Measurements from ENCODE around the gene GLT1D1.

GLT1D1 gene

DNA sequence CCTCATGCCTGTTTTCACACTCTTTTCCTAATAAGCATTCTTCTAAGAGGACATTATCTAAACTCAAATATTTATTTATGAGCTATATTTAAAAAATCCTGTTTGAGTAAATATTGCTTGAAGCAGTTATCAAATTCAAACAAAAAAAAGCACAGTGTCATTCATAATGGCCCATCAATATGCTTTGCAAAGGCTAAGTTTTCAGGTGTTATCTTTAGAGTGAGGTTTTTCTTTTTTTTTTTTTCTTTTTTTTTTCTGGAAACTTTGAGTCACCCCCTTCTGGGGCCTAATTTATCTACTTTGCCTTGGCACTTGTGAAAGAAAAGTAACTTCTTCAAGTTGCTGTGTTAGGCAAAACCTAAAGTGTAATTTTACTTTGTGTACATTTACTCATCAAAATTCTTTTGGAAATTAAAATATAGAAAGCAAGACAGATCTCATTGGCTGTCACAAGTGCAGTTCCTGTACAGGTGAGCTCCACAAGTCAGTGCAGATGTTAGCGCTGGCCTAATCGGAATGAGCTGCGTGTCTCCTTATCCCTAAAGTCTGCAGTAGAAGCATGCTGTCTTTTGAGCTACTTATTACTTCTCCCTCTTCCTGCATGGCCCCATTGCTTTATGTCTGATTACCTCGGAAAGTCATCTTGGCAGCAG is 53.3 kb downstream of the GLT1D1 start:
- H3K4me3 ChIP-seq (replicated peaks; ENCODE audit: low read depth, low read length) = no peak overlapping the region
- TF ChIP-seq, protein P1, sequence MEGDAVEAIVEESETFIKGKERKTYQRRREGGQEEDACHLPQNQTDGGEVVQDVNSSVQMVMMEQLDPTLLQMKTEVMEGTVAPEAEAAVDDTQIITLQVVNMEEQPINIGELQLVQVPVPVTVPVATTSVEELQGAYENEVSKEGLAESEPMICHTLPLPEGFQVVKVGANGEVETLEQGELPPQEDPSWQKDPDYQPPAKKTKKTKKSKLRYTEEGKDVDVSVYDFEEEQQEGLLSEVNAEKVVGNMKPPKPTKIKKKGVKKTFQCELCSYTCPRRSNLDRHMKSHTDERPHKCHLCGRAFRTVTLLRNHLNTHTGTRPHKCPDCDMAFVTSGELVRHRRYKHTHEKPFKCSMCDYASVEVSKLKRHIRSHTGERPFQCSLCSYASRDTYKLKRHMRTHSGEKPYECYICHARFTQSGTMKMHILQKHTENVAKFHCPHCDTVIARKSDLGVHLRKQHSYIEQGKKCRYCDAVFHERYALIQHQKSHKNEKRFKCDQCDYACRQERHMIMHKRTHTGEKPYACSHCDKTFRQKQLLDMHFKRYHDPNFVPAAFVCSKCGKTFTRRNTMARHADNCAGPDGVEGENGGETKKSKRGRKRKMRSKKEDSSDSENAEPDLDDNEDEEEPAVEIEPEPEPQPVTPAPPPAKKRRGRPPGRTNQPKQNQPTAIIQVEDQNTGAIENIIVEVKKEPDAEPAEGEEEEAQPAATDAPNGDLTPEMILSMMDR (IDR thresholded peaks at IDR 0.05; ENCODE audit: low read length, missing control alignments) = no peak
- no peak for DNase-seq (ENCODE audit: low read depth)

DNA sequence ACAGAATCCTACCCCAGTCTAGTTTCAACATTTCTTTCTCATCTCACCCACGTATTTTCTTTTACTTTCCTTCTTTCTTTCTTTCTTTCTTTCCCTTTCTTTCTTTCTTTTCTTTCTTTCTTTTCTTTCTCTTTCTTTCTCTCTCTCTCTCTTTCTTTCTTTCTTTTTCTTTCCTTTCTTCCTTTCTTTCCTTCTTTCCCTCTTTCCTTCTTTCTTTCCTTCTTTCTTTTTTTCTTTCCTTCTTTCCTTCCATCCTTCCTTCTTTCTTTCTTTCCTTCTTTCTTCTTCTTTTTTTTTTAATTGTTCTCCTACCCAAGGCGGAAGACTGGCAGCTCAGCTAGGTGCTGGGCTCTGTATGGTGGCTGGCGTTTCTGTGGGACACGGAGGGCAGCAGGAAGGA is 55.0 kb downstream of the GLT1D1 start:
- DNase-seq (ENCODE audit: low read depth) = no peak
- TF ChIP-seq, protein P1 (IDR thresholded peaks at IDR 0.05; ENCODE audit: low read length, missing control alignments) = no peak

DNA sequence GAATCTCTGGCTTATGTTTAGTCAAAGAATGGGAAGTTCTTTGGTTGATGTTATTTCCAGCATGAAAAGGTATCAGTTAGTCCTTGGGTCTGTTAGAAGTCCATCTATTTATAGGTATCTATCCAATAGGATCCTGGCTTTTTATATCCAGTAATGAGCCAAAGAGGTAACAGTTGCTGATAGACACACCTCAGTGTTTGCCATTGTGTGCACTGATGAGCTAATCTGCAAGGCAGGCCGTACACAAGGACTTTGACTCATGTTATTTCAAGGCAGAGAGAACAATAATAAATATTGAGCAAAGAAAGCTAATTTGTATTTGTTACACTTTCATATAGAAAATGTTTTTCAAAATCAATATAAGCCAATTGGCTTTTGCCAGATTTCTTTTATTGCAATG is 56.4 kb downstream of the GLT1D1 start:
- TF ChIP-seq, protein P1 (IDR thresholded peaks at IDR 0.05; ENCODE audit: low read length, missing control alignments) = no peak
- DNase-seq (ENCODE audit: low read depth) = no peak
- H3K4me3 ChIP-seq (replicated peaks; ENCODE audit: low read depth, low read length) = no peak overlapping the region

More for the DNA sequence above, 55.0 kb downstream of the GLT1D1 start:
- H3K4me3 ChIP-seq (replicated peaks; ENCODE audit: low read depth, low read length) = no peak overlapping the region

DNA sequence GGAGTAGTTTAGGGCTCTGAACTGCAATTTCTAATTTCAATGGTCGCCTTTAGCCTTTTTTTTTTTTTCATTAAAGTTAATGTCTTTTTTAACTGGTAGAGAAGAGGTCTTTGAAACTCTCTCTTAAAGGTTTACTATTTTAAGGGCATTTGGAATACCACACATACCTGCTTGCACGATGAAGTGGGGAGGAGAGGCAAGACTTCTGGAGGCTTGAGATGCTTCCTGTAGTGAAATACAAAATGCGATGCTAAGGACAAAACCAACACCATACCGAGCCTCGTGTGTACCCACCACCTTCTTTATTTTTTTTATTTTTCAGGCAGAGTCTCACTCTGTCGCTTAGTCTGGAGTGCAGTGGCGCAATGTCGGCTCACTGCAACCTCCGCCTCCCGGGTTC is 57.4 kb downstream of the GLT1D1 start:
- TF ChIP-seq, protein P1 (IDR thresholded peaks at IDR 0.05; ENCODE audit: low read length, missing control alignments) = no peak
- no peak for DNase-seq (ENCODE audit: low read depth)
- H3K4me3 ChIP-seq (replicated peaks; ENCODE audit: low read depth, low read length) = no peak overlapping the region

DNA sequence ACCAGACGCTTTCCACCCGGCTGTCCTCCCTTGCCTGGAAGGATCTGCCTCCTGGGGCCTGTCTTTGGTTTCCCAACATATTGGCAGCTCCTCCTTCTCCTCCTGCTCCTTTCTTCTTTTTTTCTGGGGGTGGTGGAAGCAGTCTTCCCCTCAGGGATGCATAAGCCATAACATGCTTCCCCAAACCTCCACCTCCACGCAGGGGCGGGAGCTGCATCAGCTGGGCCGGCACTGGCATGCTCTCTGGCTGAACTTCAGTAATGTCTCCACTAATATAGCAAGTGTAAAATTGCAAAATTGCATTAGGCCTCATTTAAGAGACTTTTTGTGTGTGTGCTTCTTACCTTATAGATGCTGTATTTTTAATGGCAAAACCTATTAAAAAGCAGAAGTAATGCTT is 58.6 kb downstream of the GLT1D1 start:
- H3K4me3 ChIP-seq (replicated peaks; ENCODE audit: low read depth, low read length) = no peak overlapping the region
- no peak for DNase-seq (ENCODE audit: low read depth)
- TF ChIP-seq, protein P1 (IDR thresholded peaks at IDR 0.05; ENCODE audit: low read length, missing control alignments) = no peak

DNA sequence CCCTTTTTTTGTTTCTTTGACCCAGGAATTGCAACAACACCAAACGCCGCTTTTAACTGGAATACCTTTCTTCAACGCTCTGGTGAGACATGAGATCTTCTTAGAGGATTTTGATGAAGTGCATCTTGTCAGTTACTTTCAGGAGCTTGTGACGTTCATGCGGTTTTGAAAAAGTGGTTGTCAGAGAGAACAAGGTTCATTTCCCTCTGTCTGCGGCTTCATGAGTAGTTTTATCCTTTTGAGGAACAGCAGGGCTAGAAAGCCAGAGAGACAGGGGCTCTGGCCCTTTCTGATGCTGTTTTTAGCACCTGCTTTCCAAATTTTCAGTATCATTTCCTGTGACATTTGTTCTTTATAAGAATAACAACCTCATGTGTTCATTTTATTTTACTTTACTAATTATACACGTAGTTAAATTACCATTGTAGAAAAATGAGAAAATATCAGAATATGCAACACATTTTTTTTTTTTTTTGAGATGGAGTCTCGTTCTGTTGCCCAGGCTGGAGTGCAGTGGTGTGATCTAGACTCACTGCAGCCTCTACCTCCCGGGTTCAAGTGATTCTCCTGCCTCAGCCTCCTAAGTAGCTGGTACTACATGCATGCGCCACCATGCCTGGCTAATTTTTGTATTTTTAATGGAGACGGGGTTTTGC is 61.8 kb downstream of the GLT1D1 start:
- DNase-seq (ENCODE audit: low read depth) = no peak
- TF ChIP-seq, protein P1 (IDR thresholded peaks at IDR 0.05; ENCODE audit: low read length, missing control alignments) = no peak
- H3K4me3 ChIP-seq (replicated peaks; ENCODE audit: low read depth, low read length) = no peak overlapping the region

DNA sequence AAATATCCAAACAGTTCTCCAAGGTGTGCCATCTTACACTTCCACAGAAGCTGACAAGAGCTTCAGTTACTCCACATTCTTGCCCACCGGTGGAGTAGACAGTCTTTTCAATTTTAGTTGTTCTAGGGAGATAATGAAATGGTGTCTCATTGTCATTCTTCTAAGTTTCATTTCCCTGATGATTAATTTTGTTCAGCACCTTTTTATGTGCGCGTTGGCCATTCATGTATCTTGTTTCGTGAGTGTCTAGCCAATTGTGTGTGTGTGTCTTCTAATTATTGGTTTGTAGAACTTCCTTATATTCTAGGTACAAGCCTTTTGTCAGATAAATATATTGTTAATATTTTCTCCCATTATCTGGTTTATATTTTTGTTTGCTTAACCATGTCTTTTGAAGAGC is 63.1 kb downstream of the GLT1D1 start:
- DNase-seq (ENCODE audit: low read depth) = no peak
- H3K4me3 ChIP-seq (replicated peaks; ENCODE audit: low read depth, low read length) = no peak overlapping the region
- TF ChIP-seq, protein P1 (IDR thresholded peaks at IDR 0.05; ENCODE audit: low read length, missing control alignments) = no peak
